H9 (cell line): Measurements from ENCODE around the gene VIPR1. TPM values are rescaled to one million over a fixed set of nuclear protein-coding genes. Genes with fewer than 3 reads are reported as not detected.

ENCODE experiments used
- DNase-seq: peaks from one replicate; pipeline ENCODE4 v3.0.0-alpha.2; 2017
- H2AFZ ChIP-seq: one replicate; pipeline ENCODE4 v1.6.1; 2013; ENCODE audit warnings: mild to moderate bottlenecking, low read length, control low read depth, moderate library complexity
- H2AK5ac ChIP-seq: 2 replicates; pipeline ENCODE4 v1.6.1; 2013; ENCODE audit warnings: low read length, control low read depth, mixed read lengths; ENCODE audit not compliant: insufficient read length
- H2BK120ac ChIP-seq: one replicate; pipeline ENCODE4 v1.6.1; 2013; ENCODE audit warnings: low read depth, mild to moderate bottlenecking, low read length, control low read depth, inconsistent platforms; ENCODE audit not compliant: poor library complexity, severe bottlenecking
- H2BK12ac ChIP-seq: 2 replicates; pipeline ENCODE4 v1.6.1; 2013; ENCODE audit warnings: low read length, control low read depth, mixed read lengths, low read depth; ENCODE audit not compliant: insufficient read length
- H2BK15ac ChIP-seq: 2 replicates; pipeline ENCODE4 v1.6.1; 2013; ENCODE audit warnings: low read depth, low read length, control low read depth
- H2BK20ac ChIP-seq: one replicate; pipeline ENCODE4 v1.6.1; 2013; ENCODE audit warnings: low read depth, mild to moderate bottlenecking, low read length, control low read depth, inconsistent platforms; ENCODE audit not compliant: poor library complexity, severe bottlenecking
- H2BK5ac ChIP-seq: 2 replicates; pipeline ENCODE4 v1.6.1; 2013; ENCODE audit warnings: low read length, control low read depth, mixed read lengths; ENCODE audit not compliant: insufficient read length
- H3K14ac ChIP-seq: 2 replicates; pipeline ENCODE4 v1.6.1; 2013; ENCODE audit warnings: low read length, control low read depth; ENCODE audit not compliant: insufficient read depth
- H3K18ac ChIP-seq: 2 replicates; pipeline ENCODE4 v1.6.1; 2013; ENCODE audit warnings: low read depth, mild to moderate bottlenecking, mixed read lengths, low read length, control low read depth; ENCODE audit not compliant: insufficient read length
- H3K23ac ChIP-seq: 2 replicates; pipeline ENCODE4 v1.6.1; 2013; ENCODE audit warnings: low read length, control low read depth, mixed read lengths, low read depth; ENCODE audit not compliant: insufficient read length
- H3K23me2 ChIP-seq: 2 replicates; pipeline ENCODE4 v1.6.1; 2013; ENCODE audit warnings: low read depth, mild to moderate bottlenecking, mixed read lengths, low read length, control low read depth; ENCODE audit not compliant: insufficient read length, poor library complexity, severe bottlenecking
- H3K27ac ChIP-seq: 2 replicates; pipeline ENCODE4 v1.5.1; 2013; ENCODE audit warnings: low read length, control low read depth, mixed read lengths, low read depth; ENCODE audit not compliant: insufficient read length
- H3K27me3 ChIP-seq: 2 replicates; pipeline ENCODE4 v1.6.1; 2013; ENCODE audit warnings: low read length, control low read depth, inconsistent platforms; ENCODE audit not compliant: insufficient read depth
- H3K4ac ChIP-seq: 2 replicates; pipeline ENCODE4 v1.6.1; 2013; ENCODE audit warnings: low read depth, mild to moderate bottlenecking, control low read depth, inconsistent platforms, low read length, moderate library complexity
- H3K4me1 ChIP-seq: 2 replicates; pipeline ENCODE4 v1.6.1; 2013; ENCODE audit warnings: low read length, control low read depth, inconsistent platforms; ENCODE audit not compliant: insufficient read depth
- H3K4me2 ChIP-seq: 2 replicates; pipeline ENCODE4 v1.6.1; 2013; ENCODE audit warnings: low read length, control low read depth, mixed read lengths; ENCODE audit not compliant: insufficient read length, insufficient read depth
- H3K56ac ChIP-seq: 2 replicates; pipeline ENCODE4 v1.6.1; 2013; ENCODE audit warnings: low read depth, mild to moderate bottlenecking, mixed read lengths, low read length, control low read depth; ENCODE audit not compliant: insufficient read length
- H3K79me1 ChIP-seq: 2 replicates; pipeline ENCODE4 v1.6.1; 2013; ENCODE audit warnings: low read depth, mild to moderate bottlenecking, moderate library complexity, low read length, control low read depth, inconsistent platforms; ENCODE audit not compliant: insufficient read depth, poor library complexity, severe bottlenecking
- H3K79me2 ChIP-seq: 2 replicates; pipeline ENCODE4 v1.6.1; 2013; ENCODE audit warnings: low read length, control low read depth, inconsistent platforms; ENCODE audit not compliant: insufficient read depth
- H3K9ac ChIP-seq: 2 replicates; pipeline ENCODE4 v1.6.1; 2013; ENCODE audit warnings: low read length, control low read depth, mixed read lengths; ENCODE audit not compliant: insufficient read length; ENCODE audit errors: extremely low read depth
- H3K9me3 ChIP-seq: one replicate; pipeline ENCODE4 v1.6.1; 2013; ENCODE audit warnings: low read depth, low read length, inconsistent platforms; ENCODE audit not compliant: control insufficient read depth
- H3T11ph ChIP-seq: one replicate; pipeline ENCODE4 v1.6.1; 2013; ENCODE audit warnings: mild to moderate bottlenecking, low read length, control low read depth, inconsistent platforms
- H4K20me1 ChIP-seq: one replicate; pipeline ENCODE4 v1.6.1; 2013; ENCODE audit not compliant: control insufficient read depth, insufficient read length, insufficient read depth
- H4K5ac ChIP-seq: 2 replicates; pipeline ENCODE4 v1.6.1; 2013; ENCODE audit warnings: low read depth, mild to moderate bottlenecking, mixed read lengths, low read length, control low read depth; ENCODE audit not compliant: insufficient read length
- H4K8ac ChIP-seq: replicated peaks from 2 replicates; pipeline ENCODE4 v1.6.1; 2013; ENCODE audit warnings: low read length, control low read depth, mixed read lengths, low read depth; ENCODE audit not compliant: insufficient read length
- H4K91ac ChIP-seq: 2 replicates; pipeline ENCODE4 v1.6.1; 2013; ENCODE audit warnings: low read depth, mild to moderate bottlenecking, moderate library complexity, mixed read lengths, low read length, control low read depth; ENCODE audit not compliant: insufficient read length
- H3K27ac Mint-ChIP-seq, 3 experiments: 2 replicates in 2 of 3; 3 replicates in 1 of 3; pipeline ENCODE4 v1.8.0; 2020 to 2021; ENCODE audit warnings: mixed read lengths in 3 of 3, mild to moderate bottlenecking in 1 of 3, moderate library complexity in 1 of 3
- H3K27me3 Mint-ChIP-seq: 2 replicates; pipeline ENCODE4 v1.8.0; 2021; ENCODE audit warnings: low read depth, mild to moderate bottlenecking, moderate library complexity, mixed read lengths
- H3K36me3 Mint-ChIP-seq, 3 experiments: 2 replicates in 2 of 3; 3 replicates in 1 of 3; pipeline ENCODE4 v1.8.0; 2020 to 2021; ENCODE audit warnings: low read depth in 3 of 3, mixed read lengths in 3 of 3; ENCODE audit not compliant: insufficient read depth in 1 of 3
- H3K4me1 Mint-ChIP-seq, 2 experiments: 2 replicates each; pipeline ENCODE4 v1.8.0; 2020; ENCODE audit warnings: mixed read lengths in 2 of 2
- H3K4me3 Mint-ChIP-seq, 2 experiments: 2 replicates in 1 of 2; 3 replicates in 1 of 2; pipeline ENCODE4 v1.8.0; 2020 to 2021; ENCODE audit warnings: mild to moderate bottlenecking in 2 of 2, mixed read lengths in 2 of 2, moderate library complexity in 1 of 2
- H3K9me3 Mint-ChIP-seq, 2 experiments: 2 replicates in 1 of 2; 3 replicates in 1 of 2; pipeline ENCODE4 v1.8.0; 2020; ENCODE audit warnings: mild to moderate bottlenecking in 2 of 2, mixed read lengths in 2 of 2, moderate library complexity in 1 of 2
- WGBS: extraction: QIAGEN DNeasy Blood & Tissue Kit; methylation state at CpG from one replicate; pipeline ENCODE4 v1.1.7; 2013; ENCODE audit warnings: missing lambda C conversion rate, low lambda C conversion rate, mixed read lengths; ENCODE audit not compliant: insufficient read length; ENCODE audit errors: extremely low coverage; 5-methylcytosine and 5-hydroxymethylcytosine counted together
- total RNA-seq: library from RNA; stranded (reverse); gene quantifications from 2 replicates; pipeline ENCODE4 v1.2.1, GENCODE V29; 2021
- TF ChIP-seq, protein P1 (sequence below): fragments of 200-600 bp; sonication (generic); conservative IDR thresholded peaks from 3 replicates; pipeline ENCODE4 v1.8.0; 2021; ENCODE audit warnings: antibody characterized with exemption, mild to moderate bottlenecking

VIPR1 gene
- total RNA-seq, 1 experiment from 2014 or later: 6.5 TPM

DNA sequence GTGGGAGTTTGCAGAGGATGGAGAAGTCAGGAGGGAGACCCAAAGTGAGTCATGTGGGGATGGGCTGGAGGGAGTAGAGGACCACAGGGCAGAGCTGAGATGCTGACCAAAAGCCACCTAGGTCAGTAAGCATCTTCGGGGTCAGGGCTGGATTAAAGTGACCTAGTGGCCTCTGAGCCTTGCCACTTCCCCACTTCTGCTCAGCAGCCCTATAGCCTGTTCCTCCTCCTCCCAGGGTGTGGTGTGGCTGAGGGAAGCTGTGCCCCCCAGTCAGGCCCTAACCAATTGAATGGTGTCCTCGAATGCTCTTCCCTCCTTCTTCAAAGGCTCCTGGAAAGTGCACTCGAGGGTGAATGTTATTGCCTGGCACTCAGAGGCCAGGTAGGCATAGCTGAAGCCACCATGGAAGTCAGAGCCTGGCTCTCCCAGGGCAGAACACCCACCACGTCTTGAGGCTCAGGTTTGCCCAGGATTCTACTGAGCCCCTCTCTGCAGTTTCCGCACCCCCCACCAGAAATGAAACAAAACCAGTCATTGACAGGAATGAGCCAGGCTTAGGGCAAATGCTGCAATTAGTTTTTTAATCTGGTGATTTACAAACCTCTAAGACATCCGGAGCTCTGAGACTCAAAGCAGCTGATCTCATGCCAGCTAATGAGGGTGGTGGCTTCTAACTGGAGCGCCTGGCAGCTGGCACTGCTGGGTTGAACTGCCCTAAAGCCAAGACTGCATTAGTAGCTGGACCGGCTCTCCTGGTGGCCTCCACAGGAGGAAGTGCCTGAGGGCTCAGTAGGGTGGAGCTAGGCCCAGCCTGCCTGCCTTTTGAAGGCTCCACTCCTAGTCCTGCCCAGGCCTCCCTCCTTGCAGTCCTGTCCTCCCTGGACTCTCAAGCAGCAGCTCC lies 26.0 kb upstream of the VIPR1 start:
- H3K4me1 ChIP-seq: no peaks in the 10 kb centered on the region
- H3K27ac ChIP-seq: no peak overlapping the region
- TF ChIP-seq, protein P1, sequence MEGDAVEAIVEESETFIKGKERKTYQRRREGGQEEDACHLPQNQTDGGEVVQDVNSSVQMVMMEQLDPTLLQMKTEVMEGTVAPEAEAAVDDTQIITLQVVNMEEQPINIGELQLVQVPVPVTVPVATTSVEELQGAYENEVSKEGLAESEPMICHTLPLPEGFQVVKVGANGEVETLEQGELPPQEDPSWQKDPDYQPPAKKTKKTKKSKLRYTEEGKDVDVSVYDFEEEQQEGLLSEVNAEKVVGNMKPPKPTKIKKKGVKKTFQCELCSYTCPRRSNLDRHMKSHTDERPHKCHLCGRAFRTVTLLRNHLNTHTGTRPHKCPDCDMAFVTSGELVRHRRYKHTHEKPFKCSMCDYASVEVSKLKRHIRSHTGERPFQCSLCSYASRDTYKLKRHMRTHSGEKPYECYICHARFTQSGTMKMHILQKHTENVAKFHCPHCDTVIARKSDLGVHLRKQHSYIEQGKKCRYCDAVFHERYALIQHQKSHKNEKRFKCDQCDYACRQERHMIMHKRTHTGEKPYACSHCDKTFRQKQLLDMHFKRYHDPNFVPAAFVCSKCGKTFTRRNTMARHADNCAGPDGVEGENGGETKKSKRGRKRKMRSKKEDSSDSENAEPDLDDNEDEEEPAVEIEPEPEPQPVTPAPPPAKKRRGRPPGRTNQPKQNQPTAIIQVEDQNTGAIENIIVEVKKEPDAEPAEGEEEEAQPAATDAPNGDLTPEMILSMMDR: no peak
- Mint-ChIP-seq H3K4me3 (no peak overlapping the region), H3K27me3 (peaks cover 23% of the 10 kb centered on the region), H3K9me3 (peaks cover 4 to 6% of the 10 kb centered on the region in 2 experiments; a peak in 3 of 5 replicates), H3K4me1 (peaks cover 8 to 10% of the 10 kb centered on the region in 2 experiments), H3K36me3 (peaks cover 0 to 3% (median 0%) of the 10 kb centered on the region in 3 experiments; a peak in 3 of 7 replicates), H3K27ac (peak overlapping the region in 1 of 3 experiments; percentile 20; a peak in 2 of 7 replicates)
- DNase-seq: no peak
- H2BK20ac ChIP-seq: no peak overlapping the region
- no peaks in the 10 kb centered on the region for H3K9me3 ChIP-seq
- no peak overlapping the region for H4K8ac ChIP-seq
- no peak overlapping the region for H3K18ac ChIP-seq
- H2BK15ac ChIP-seq: no peak overlapping the region
- H4K5ac ChIP-seq: no peak overlapping the region
- H2BK5ac ChIP-seq: no peak overlapping the region
- no peak overlapping the region for H3K23ac ChIP-seq
- no peak overlapping the region for H3K14ac ChIP-seq
- H3K4me2 ChIP-seq: no peak overlapping the region
- H2BK12ac ChIP-seq: no peak overlapping the region
- H4K20me1 ChIP-seq: no peaks in the 10 kb centered on the region
- H4K91ac ChIP-seq: no peak overlapping the region
- H3K79me2 ChIP-seq: no peaks in the 10 kb centered on the region
- H2AFZ ChIP-seq: no peak overlapping the region
- H3K56ac ChIP-seq: no peak overlapping the region
- no peaks in the 10 kb centered on the region for H3K23me2 ChIP-seq
- no peaks in the 10 kb centered on the region for H3K79me1 ChIP-seq
- H2BK120ac ChIP-seq: no peak overlapping the region
- H3K4ac ChIP-seq: no peak overlapping the region
- H3K9ac ChIP-seq: no peak overlapping the region
- no CpG with 5 or more reads among the region's 8 CpGs for WGBS
- H3K27me3 ChIP-seq: no peaks in the 10 kb centered on the region
- H2AK5ac ChIP-seq: no peak overlapping the region
- H3T11ph ChIP-seq: no peak overlapping the region
